HEK293 (cell line): ENCODE measurements around the gene CREBRF.
A peak's percentile ranks its signal among the peaks of the same experiment; 100 is the strongest.

Source experiments
- CTCF ChIA-PET: fragments of 350-600 bp; formaldehyde crosslinking; extraction: SDS; loops from one replicate; lab custom pipeline; 2021; ENCODE audit warnings: antibody characterized with exemption; lab: Yijun Ruan, JAX
- POLR2A ChIA-PET: fragments of 300-600 bp; formaldehyde crosslinking; extraction: SDS; loops from one replicate; lab custom pipeline; 2020; ENCODE audit warnings: antibody characterized with exemption, inconsistent platforms; lab: Yijun Ruan, JAX
- H3K27ac ChIP-seq: fragments of 200-500 bp; sonication (Bioruptor generic); 2 replicates; pipeline ENCODE4 v1.5.1; 2014; ENCODE audit warnings: low read depth, low read length, control low read depth, inconsistent platforms; ENCODE audit errors: extremely low read depth
- H3K36me3 ChIP-seq, 2 experiments: fragments of 200-500 bp in 1 of 2; sonication (Bioruptor generic) in 1 of 2; 1 replicate in 1 of 2; 2 replicates in 1 of 2; pipeline ENCODE4 v1.5.1; 2014 to 2017; ENCODE audit warnings: inconsistent platforms in 2 of 2, low read length in 2 of 2; ENCODE audit not compliant: control insufficient read depth in 2 of 2, insufficient read depth in 1 of 2
- H3K4me1 ChIP-seq: fragments of 200-500 bp; sonication (Bioruptor generic); 2 replicates; pipeline ENCODE4 v1.5.1; 2014; ENCODE audit warnings: mild to moderate bottlenecking, low read length, inconsistent platforms; ENCODE audit not compliant: control insufficient read depth, insufficient read depth
- H3K4me3 ChIP-seq: 2 replicates; pipeline ENCODE4 v1.5.1; 2011; ENCODE audit warnings: low read depth, mild to moderate bottlenecking, control low read depth, low read length, moderate library complexity
- H3K9me3 ChIP-seq: fragments of 200-500 bp; sonication (Bioruptor generic); 2 replicates; pipeline ENCODE4 v1.5.1; 2014; ENCODE audit warnings: low read depth, low read length, inconsistent platforms; ENCODE audit not compliant: control insufficient read depth, insufficient read depth
- GLIS1 ChIP-seq: fragments of 450-650 bp; formaldehyde crosslinking; IDR thresholded peaks from 2 replicates; pipeline ENCODE4 v1.5.1; 2016; ENCODE audit warnings: missing biosample characterization, missing genetic modification characterization
- GLIS2 ChIP-seq: fragments of 450-650 bp; formaldehyde crosslinking; IDR thresholded peaks from 2 replicates; pipeline ENCODE4 v1.5.1; 2016; ENCODE audit warnings: missing biosample characterization, missing genetic modification characterization
- HOXC10 ChIP-seq: sonication (generic); formaldehyde crosslinking; IDR thresholded peaks from 2 replicates; pipeline ENCODE4 v1.8.1; 2023; ENCODE audit warnings: mild to moderate bottlenecking, missing genetic modification reagents
- KLF16 ChIP-seq: fragments of 450-650 bp; formaldehyde crosslinking; IDR thresholded peaks from 2 replicates; pipeline ENCODE4 v1.5.1; 2017; ENCODE audit warnings: missing biosample characterization, missing genetic modification characterization
- MEIS1 ChIP-seq: sonication (generic); formaldehyde crosslinking; IDR thresholded peaks from 2 replicates; pipeline ENCODE4 v1.8.1; 2022; ENCODE audit warnings: missing genetic modification reagents, mild to moderate bottlenecking, borderline replicate concordance
- OSR2 ChIP-seq: fragments of 450-650 bp; formaldehyde crosslinking; IDR thresholded peaks from 2 replicates; pipeline ENCODE4 v1.5.1; 2016; ENCODE audit warnings: missing biosample characterization, missing genetic modification characterization
- PRDM1 ChIP-seq: fragments of 450-650 bp; formaldehyde crosslinking; IDR thresholded peaks from 2 replicates; pipeline ENCODE4; 2016; ENCODE audit warnings: missing biosample characterization, missing genetic modification characterization
- SETDB1 ChIP-seq: IDR thresholded peaks from one replicate; pipeline ENCODE4 v1.6.1; 2017; ENCODE audit warnings: mild to moderate bottlenecking, low read length, moderate library complexity, mixed read lengths; ENCODE audit not compliant: insufficient read length
- SP3 ChIP-seq: fragments of 450-650 bp; formaldehyde crosslinking; IDR thresholded peaks from 2 replicates; pipeline ENCODE4 v1.5.1; 2016; ENCODE audit warnings: missing biosample characterization, missing genetic modification characterization
- ZBTB17 ChIP-seq: fragments of 450-650 bp; formaldehyde crosslinking; IDR thresholded peaks from 2 replicates; pipeline ENCODE4 v1.5.1; 2016; ENCODE audit warnings: missing biosample characterization, missing genetic modification characterization
- ZBTB48 ChIP-seq: fragments of 450-650 bp; formaldehyde crosslinking; IDR thresholded peaks from 2 replicates; pipeline ENCODE4 v1.5.1; 2016; ENCODE audit warnings: missing biosample characterization, missing genetic modification characterization
- ZFP41 ChIP-seq: fragments of 450-650 bp; formaldehyde crosslinking; IDR thresholded peaks from 2 replicates; pipeline ENCODE4 v1.5.1; 2016; ENCODE audit warnings: missing biosample characterization, missing genetic modification characterization, borderline replicate concordance
- ZFP69B ChIP-seq: fragments of 450-650 bp; formaldehyde crosslinking; IDR thresholded peaks from 2 replicates; pipeline ENCODE4 v1.5.1; 2016; ENCODE audit warnings: missing biosample characterization, missing genetic modification characterization
- ZNF114 ChIP-seq: fragments of 450-650 bp; formaldehyde crosslinking; IDR thresholded peaks from 2 replicates; pipeline ENCODE4 v1.5.0; 2017; ENCODE audit warnings: missing biosample characterization, missing genetic modification characterization
- ZNF157 ChIP-seq: fragments of 450-650 bp; formaldehyde crosslinking; IDR thresholded peaks from 2 replicates; pipeline ENCODE4 v1.5.1; 2016; ENCODE audit warnings: missing biosample characterization, missing genetic modification characterization
- ZNF174 ChIP-seq: fragments of 450-650 bp; formaldehyde crosslinking; IDR thresholded peaks from 2 replicates; pipeline ENCODE4 v1.5.0; 2017; ENCODE audit warnings: missing biosample characterization, mild to moderate bottlenecking, missing genetic modification characterization
- ZNF202 ChIP-seq: fragments of 450-650 bp; formaldehyde crosslinking; IDR thresholded peaks from 2 replicates; pipeline ENCODE4 v1.5.1; 2016; ENCODE audit warnings: missing biosample characterization, missing genetic modification characterization, borderline replicate concordance
- ZNF324 ChIP-seq: fragments of 450-650 bp; formaldehyde crosslinking; IDR thresholded peaks from 2 replicates; pipeline ENCODE4 v1.5.1; 2016; ENCODE audit warnings: missing biosample characterization, missing genetic modification characterization
- ZNF335 ChIP-seq: fragments of 450-650 bp; formaldehyde crosslinking; conservative IDR thresholded peaks from 2 replicates; pipeline ENCODE4 v1.5.1; 2016; ENCODE audit warnings: missing biosample characterization, missing genetic modification characterization
- ZNF404 ChIP-seq: fragments of 450-650 bp; formaldehyde crosslinking; IDR thresholded peaks from 2 replicates; pipeline ENCODE4 v1.5.1; 2017; ENCODE audit warnings: missing biosample characterization, missing genetic modification characterization
- ZNF473 ChIP-seq: fragments of 450-650 bp; formaldehyde crosslinking; IDR thresholded peaks from 2 replicates; pipeline ENCODE4 v1.5.1; 2017; ENCODE audit warnings: missing biosample characterization, missing genetic modification characterization
- ZNF514 ChIP-seq: fragments of 450-650 bp; formaldehyde crosslinking; IDR thresholded peaks from 2 replicates; pipeline ENCODE4 v1.5.1; 2016; ENCODE audit warnings: missing biosample characterization, missing genetic modification characterization
- ZNF585B ChIP-seq: fragments of 450-650 bp; formaldehyde crosslinking; IDR thresholded peaks from 2 replicates; pipeline ENCODE4 v1.5.1; 2016; ENCODE audit warnings: missing biosample characterization, missing genetic modification characterization
- ZNF610 ChIP-seq: fragments of 450-650 bp; formaldehyde crosslinking; IDR thresholded peaks from 2 replicates; pipeline ENCODE4 v1.5.1; 2016; ENCODE audit warnings: missing biosample characterization, missing genetic modification characterization, borderline replicate concordance
- ZNF626 ChIP-seq: fragments of 450-650 bp; sonication (Bioruptor Pico); formaldehyde crosslinking; IDR thresholded peaks from 2 replicates; pipeline ENCODE4 v1.5.1; 2018; ENCODE audit warnings: missing biosample characterization, missing genetic modification characterization, inconsistent platforms
- ZNF664 ChIP-seq: fragments of 450-650 bp; formaldehyde crosslinking; IDR thresholded peaks from 2 replicates; pipeline ENCODE4 v1.5.1; 2016; ENCODE audit warnings: missing biosample characterization, missing genetic modification characterization
- ZSCAN16 ChIP-seq: fragments of 450-650 bp; formaldehyde crosslinking; IDR thresholded peaks from 2 replicates; pipeline ENCODE4 v1.5.1; 2016; ENCODE audit warnings: missing biosample characterization, missing genetic modification characterization
- TF ChIP-seq, protein P1 (sequence below): fragments of 450-650 bp; formaldehyde crosslinking; IDR thresholded peaks from 2 replicates; pipeline ENCODE4; 2016; ENCODE audit warnings: missing biosample characterization, missing genetic modification characterization
- TF ChIP-seq, protein P2 (sequence below): fragments of 450-650 bp; formaldehyde crosslinking; IDR thresholded peaks from 2 replicates; pipeline ENCODE4 v1.5.1; 2017; ENCODE audit warnings: missing biosample characterization, missing genetic modification characterization

The CREBRF gene

DNA sequence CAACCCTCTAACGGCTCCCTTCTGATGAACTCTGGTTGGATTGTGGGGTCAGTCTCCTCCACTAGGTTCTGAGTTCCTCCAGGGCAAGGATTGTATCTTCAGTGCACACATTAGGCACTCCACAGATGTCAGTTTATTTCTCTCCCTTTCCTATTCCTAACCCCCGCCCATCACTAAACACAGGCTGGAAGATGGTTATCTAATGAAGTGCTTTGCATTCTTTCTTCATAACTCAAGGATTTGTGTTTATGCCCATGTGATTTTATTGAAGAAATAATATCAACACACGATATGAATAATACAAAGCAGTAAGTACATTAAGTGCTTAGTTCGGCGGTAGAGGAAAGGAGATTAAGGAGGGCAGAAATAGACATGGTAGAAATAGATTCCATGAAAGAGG, 4.4 kb upstream of the CREBRF start:
- ChIA-PET POLR2A (no interaction called here), CTCF (interaction anchor here (0.7 kb wide), 1 partner anchor 29 kb away, joined by 3 read pairs; no protein-coding TSS in a partner anchor)
- TF ChIP-seq MEIS1 (CRISPR knock-in tag) (no peak), SP3 (tag by site-specific recombination) (no peak), ZNF626 (no peak), ZNF324 (tag by site-specific recombination) (no peak), SETDB1 (no peak), OSR2 (tag by site-specific recombination) (no peak)
- H3K27ac ChIP-seq = no peak overlapping the region
- H3K4me3 ChIP-seq = no peak overlapping the region
- H3K36me3 ChIP-seq = no peaks in the 10 kb centered on the region
- no peaks in the 10 kb centered on the region for H3K9me3 ChIP-seq
- H3K4me1 ChIP-seq = no peaks in the 10 kb centered on the region

DNA sequence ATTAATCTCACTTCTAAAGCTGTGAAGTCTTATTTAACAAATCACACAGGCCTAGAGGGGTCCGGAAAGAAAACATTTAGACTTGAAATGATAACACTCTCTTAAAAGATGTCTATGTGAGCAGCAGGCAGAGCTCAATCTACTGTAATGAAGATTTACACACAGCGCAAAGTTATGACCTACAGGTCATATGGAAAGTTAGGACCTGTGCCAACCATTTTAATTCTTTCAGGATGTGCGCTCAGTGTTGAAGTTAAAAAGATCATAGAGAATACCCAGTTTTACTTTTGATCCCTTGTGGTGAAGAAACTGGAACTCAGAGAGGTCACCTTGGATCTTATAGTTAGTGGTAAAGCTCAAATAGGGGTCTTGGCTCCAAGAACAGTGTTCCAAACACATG, 3.1 kb upstream of the CREBRF start:
- H3K9me3 ChIP-seq = no peaks in the 10 kb centered on the region
- H3K4me3 ChIP-seq = no peak overlapping the region
- 0 out of 2 replicates have a peak, but pooled peaks cover under 1% of the 10 kb centered on the region for H3K4me1 ChIP-seq
- CTCF ChIA-PET = interaction anchor here (0.7 kb wide), 1 partner anchor 134 kb away, joined by 3 read pairs; no protein-coding TSS in a partner anchor
- H3K36me3 ChIP-seq = no peaks in the 10 kb centered on the region
- TF ChIP-seq ZNF114 (tag by site-specific recombination) = no peak
- TF ChIP-seq PRDM1 (tag by site-specific recombination) = no peak
- TF ChIP-seq GLIS1 = no peak
- TF ChIP-seq ZFP69B = no peak
- no peak for TF ChIP-seq ZNF157 (tag by site-specific recombination)
- TF ChIP-seq GLIS2 (tag by site-specific recombination) = no peak
- TF ChIP-seq ZNF324 (tag by site-specific recombination) = no peak
- no peak for TF ChIP-seq ZSCAN16 (tag by site-specific recombination)
- TF ChIP-seq ZNF174 (tag by site-specific recombination) = no peak
- TF ChIP-seq ZNF202 (tag by site-specific recombination) = no peak
- TF ChIP-seq ZNF473 (tag by site-specific recombination) = no peak
- TF ChIP-seq SP3 (tag by site-specific recombination) = no peak
- TF ChIP-seq ZNF514 (tag by site-specific recombination) = no peak
- TF ChIP-seq HOXC10 (CRISPR knock-in tag) = no peak
- TF ChIP-seq, protein P1, sequence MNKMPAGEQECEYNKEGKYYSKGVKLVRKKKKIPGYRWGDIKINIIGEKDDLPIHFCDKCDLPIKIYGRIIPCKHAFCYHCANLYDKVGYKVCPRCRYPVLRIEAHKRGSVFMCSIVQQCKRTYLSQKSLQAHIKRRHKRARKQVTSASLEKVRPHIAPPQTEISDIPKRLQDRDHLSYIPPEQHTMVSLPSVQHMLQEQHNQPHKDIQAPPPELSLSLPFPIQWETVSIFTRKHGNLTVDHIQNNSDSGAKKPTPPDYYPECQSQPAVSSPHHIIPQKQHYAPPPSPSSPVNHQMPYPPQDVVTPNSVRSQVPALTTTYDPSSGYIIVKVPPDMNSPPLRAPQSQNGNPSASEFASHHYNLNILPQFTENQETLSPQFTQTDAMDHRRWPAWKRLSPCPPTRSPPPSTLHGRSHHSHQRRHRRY (tag by site-specific recombination) = no peak
- TF ChIP-seq, all 188 proteins: peak for 0
- POLR2A ChIA-PET = no interaction called here
- no peak overlapping the region for H3K27ac ChIP-seq

DNA sequence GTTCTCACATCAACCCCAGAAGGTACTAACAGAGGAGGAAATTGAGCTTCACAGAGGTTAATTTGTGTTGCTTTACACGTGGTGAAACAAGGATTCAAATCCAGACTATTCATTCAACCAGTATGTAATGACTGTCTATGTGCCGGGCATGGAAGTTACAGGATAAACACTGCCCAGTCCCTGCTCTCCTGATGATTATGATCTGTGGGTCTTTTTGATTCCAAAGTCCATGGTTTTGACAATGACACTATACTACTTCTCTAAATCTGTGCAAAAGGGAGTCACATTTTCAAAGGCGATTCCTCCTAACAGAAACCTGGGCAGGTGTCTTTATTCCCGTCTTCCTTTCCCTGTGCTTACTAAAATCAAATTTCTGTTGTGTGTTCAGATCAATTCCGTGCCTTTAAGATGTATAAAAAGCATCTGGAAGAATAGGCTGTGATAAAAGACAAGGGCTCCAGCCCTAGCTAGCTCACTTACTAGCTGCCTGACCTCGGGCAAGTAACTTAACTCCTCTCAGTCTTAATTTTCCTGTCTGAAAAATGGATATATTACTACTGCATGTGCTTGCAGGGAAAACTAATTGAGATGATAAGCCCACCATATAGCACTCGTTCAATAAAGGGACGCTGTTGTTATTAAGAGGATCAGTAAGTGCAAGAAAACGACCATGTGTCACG, 970 bp upstream of the CREBRF start:
- H3K4me3 ChIP-seq = peak overlapping the region; percentile 57; the same call in 1 of the 2 replicates
- no peaks in the 10 kb centered on the region for H3K36me3 ChIP-seq
- 0 out of 2 replicates have a peak, but pooled peaks cover 2% of the 10 kb centered on the region for H3K4me1 ChIP-seq
- CTCF ChIA-PET = interaction anchor here (1.0 kb wide), 1 partner anchor 16 kb away, joined by 3 read pairs; no protein-coding TSS in a partner anchor
- TF ChIP-seq ZBTB48 (no peak), KLF16 (tag by site-specific recombination) (no peak), ZNF404 (tag by site-specific recombination) (no peak), ZBTB17 (tag by site-specific recombination) (no peak), ZNF335 (peak; percentile 80), ZFP41 (tag by site-specific recombination) (no peak), ZNF664 (tag by site-specific recombination) (peak; percentile 78; the same call in 1 of the 2 replicates), ZNF585B (no peak), ZNF610 (tag by site-specific recombination) (no peak)
- TF ChIP-seq, protein P2, sequence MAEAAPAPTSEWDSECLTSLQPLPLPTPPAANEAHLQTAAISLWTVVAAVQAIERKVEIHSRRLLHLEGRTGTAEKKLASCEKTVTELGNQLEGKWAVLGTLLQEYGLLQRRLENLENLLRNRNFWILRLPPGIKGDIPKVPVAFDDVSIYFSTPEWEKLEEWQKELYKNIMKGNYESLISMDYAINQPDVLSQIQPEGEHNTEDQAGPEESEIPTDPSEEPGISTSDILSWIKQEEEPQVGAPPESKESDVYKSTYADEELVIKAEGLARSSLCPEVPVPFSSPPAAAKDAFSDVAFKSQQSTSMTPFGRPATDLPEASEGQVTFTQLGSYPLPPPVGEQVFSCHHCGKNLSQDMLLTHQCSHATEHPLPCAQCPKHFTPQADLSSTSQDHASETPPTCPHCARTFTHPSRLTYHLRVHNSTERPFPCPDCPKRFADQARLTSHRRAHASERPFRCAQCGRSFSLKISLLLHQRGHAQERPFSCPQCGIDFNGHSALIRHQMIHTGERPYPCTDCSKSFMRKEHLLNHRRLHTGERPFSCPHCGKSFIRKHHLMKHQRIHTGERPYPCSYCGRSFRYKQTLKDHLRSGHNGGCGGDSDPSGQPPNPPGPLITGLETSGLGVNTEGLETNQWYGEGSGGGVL (tag by site-specific recombination) = no peak
- TF ChIP-seq, all 188 proteins: peak for 2
- no peaks in the 10 kb centered on the region for H3K9me3 ChIP-seq
- no peak overlapping the region for H3K27ac ChIP-seq
- POLR2A ChIA-PET = interaction anchor here (0.6 kb wide), 1 partner anchor 111 kb away, joined by 5 read pairs; no protein-coding TSS in a partner anchor
